ENCODE results near the gene BMPR1B. TPM values are rescaled to one million over a fixed set of nuclear protein-coding genes. Genes with fewer than 3 reads are reported as not detected.

BMPR1B gene
- total and polyA plus RNA-seq, 4 donors: 0.27 to 0.70 (median 0.48) TPM

DNA sequence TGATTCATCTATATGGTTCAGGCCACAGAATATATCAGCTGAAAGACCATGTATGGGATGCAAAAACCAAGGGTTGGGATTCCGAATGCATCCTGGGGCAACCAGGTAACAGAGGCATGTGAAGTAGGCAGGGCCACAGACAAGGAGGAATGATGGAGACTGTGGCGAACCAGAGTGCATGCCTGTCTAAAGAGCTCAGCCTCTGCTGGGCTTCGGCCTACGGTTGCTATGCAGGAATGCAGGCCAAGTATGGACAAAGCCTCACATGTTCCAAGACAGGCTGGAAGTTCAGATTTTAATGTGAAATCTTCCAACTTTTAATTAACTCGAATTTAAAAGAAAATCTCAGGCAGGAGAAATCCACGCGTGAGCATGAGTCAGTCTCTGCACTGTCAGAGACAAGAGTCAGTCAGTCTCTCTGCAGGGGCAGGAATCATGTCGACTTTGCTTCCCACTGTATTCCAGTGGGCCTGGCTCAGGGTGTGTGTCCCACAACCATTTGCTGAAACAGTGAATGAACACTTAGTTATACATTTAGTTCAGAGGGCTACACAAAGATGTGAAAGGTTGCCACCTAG, 446.6 kb downstream of the BMPR1B start:
- Histone ChIP-seq H3K9ac (ENCODE audit: low read depth in 1 of 2, low read length in 2 of 2) (no peak overlapping the region), H3K9me3 (ENCODE audit: control insufficient read depth in 4 of 4, low read length in 3 of 4) (no peaks in the 10 kb centered on the region), H3K27ac (ENCODE audit: low read depth in 1 of 2, low read length in 2 of 2) (no peak overlapping the region), H3K4me1 (ENCODE audit: control insufficient read depth in 4 of 4, insufficient read depth in 4 of 4, low read length in 3 of 4) (no peaks in the 10 kb centered on the region), H3K36me3 (ENCODE audit: control insufficient read depth in 4 of 4, insufficient read depth in 3 of 4, low read depth in 1 of 4, low read length in 3 of 4) (no peaks in the 10 kb centered on the region), H3K4me3 (ENCODE audit: low read depth in 1 of 3, low read length in 3 of 3) (no peak overlapping the region), H3K27me3 (ENCODE audit: control insufficient read depth in 4 of 4, insufficient read depth in 4 of 4, low read length in 3 of 4) (peaks cover 0 to 3% (median 0%) of the 10 kb centered on the region in 4 donors)
- TF ChIP-seq TAF1 (conservative IDR thresholded peaks at IDR 0.05) (no peak), NR2F2 (IDR thresholded peaks at IDR 0.05) (no peak), FOXA1 (IDR thresholded peaks at IDR 0.05) (no peak), JUND (IDR thresholded peaks at IDR 0.05) (no peak), MAX (IDR thresholded peaks at IDR 0.05) (no peak), ZBTB33 (IDR thresholded peaks at IDR 0.05) (no peak), FOXA2 (IDR thresholded peaks at IDR 0.05) (no peak), EGR1 (IDR thresholded peaks at IDR 0.05; ENCODE audit: low read depth in 2 of 2) (no peak), GABPA (IDR thresholded peaks at IDR 0.05 in 1 of 2, conservative IDR thresholded peaks at IDR 0.05 in 1 of 2) (no peak), HNF4G (IDR thresholded peaks at IDR 0.05) (no peak), RXRA (IDR thresholded peaks at IDR 0.05) (no peak), YY1 (IDR thresholded peaks at IDR 0.05) (no peak), SP1 (IDR thresholded peaks at IDR 0.05) (no peak), RAD21 (IDR thresholded peaks at IDR 0.05) (no peak), ATF3 (IDR thresholded peaks at IDR 0.05) (no peak), HNF4A (conservative IDR thresholded peaks at IDR 0.05) (no peak)
- TF ChIP-seq, protein P1, sequence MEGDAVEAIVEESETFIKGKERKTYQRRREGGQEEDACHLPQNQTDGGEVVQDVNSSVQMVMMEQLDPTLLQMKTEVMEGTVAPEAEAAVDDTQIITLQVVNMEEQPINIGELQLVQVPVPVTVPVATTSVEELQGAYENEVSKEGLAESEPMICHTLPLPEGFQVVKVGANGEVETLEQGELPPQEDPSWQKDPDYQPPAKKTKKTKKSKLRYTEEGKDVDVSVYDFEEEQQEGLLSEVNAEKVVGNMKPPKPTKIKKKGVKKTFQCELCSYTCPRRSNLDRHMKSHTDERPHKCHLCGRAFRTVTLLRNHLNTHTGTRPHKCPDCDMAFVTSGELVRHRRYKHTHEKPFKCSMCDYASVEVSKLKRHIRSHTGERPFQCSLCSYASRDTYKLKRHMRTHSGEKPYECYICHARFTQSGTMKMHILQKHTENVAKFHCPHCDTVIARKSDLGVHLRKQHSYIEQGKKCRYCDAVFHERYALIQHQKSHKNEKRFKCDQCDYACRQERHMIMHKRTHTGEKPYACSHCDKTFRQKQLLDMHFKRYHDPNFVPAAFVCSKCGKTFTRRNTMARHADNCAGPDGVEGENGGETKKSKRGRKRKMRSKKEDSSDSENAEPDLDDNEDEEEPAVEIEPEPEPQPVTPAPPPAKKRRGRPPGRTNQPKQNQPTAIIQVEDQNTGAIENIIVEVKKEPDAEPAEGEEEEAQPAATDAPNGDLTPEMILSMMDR (IDR thresholded peaks at IDR 0.05; ENCODE audit: low read depth, low read length, missing input control): no peak
- TF ChIP-seq, protein P2, sequence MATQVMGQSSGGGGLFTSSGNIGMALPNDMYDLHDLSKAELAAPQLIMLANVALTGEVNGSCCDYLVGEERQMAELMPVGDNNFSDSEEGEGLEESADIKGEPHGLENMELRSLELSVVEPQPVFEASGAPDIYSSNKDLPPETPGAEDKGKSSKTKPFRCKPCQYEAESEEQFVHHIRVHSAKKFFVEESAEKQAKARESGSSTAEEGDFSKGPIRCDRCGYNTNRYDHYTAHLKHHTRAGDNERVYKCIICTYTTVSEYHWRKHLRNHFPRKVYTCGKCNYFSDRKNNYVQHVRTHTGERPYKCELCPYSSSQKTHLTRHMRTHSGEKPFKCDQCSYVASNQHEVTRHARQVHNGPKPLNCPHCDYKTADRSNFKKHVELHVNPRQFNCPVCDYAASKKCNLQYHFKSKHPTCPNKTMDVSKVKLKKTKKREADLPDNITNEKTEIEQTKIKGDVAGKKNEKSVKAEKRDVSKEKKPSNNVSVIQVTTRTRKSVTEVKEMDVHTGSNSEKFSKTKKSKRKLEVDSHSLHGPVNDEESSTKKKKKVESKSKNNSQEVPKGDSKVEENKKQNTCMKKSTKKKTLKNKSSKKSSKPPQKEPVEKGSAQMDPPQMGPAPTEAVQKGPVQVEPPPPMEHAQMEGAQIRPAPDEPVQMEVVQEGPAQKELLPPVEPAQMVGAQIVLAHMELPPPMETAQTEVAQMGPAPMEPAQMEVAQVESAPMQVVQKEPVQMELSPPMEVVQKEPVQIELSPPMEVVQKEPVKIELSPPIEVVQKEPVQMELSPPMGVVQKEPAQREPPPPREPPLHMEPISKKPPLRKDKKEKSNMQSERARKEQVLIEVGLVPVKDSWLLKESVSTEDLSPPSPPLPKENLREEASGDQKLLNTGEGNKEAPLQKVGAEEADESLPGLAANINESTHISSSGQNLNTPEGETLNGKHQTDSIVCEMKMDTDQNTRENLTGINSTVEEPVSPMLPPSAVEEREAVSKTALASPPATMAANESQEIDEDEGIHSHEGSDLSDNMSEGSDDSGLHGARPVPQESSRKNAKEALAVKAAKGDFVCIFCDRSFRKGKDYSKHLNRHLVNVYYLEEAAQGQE (IDR thresholded peaks at IDR 0.05): no peak
- 81% methylated on average over 8 of the region's 8 CpGs for WGBS
- no peak for DNase-seq (ENCODE audit: low spot score)

All from liver (tissue), 9 donors.